Osteocyte (in vitro differentiated cells): Measurements from ENCODE around the gene APBA2. TPM values are rescaled to one million over a fixed set of nuclear protein-coding genes. Genes with fewer than 3 reads are reported as not detected.

Experiments
- DNase-seq: peaks from one replicate; pipeline ENCODE4 v3.0.0; 2021; ENCODE audit warnings: mixed read lengths; ENCODE audit not compliant: unreplicated experiment; ENCODE audit errors: extremely low spot score
- H3K27ac Mint-ChIP-seq: one replicate; pipeline ENCODE4 v1.8.0; 2021; ENCODE audit warnings: mild to moderate bottlenecking, mixed read lengths; ENCODE audit not compliant: unreplicated experiment
- H3K27me3 Mint-ChIP-seq: one replicate; pipeline ENCODE4 v1.8.0; 2021; ENCODE audit warnings: mixed read lengths; ENCODE audit not compliant: unreplicated experiment
- H3K36me3 Mint-ChIP-seq: one replicate; pipeline ENCODE4 v1.8.0; 2021; ENCODE audit warnings: mixed read lengths; ENCODE audit not compliant: unreplicated experiment
- H3K4me1 Mint-ChIP-seq: one replicate; pipeline ENCODE4 v1.8.0; 2021; ENCODE audit warnings: mixed read lengths; ENCODE audit not compliant: unreplicated experiment
- H3K4me3 Mint-ChIP-seq: one replicate; pipeline ENCODE4 v1.8.0; 2021; ENCODE audit warnings: mild to moderate bottlenecking, moderate library complexity, mixed read lengths; ENCODE audit not compliant: unreplicated experiment
- H3K9me3 Mint-ChIP-seq: one replicate; pipeline ENCODE4 v1.8.0; 2021; ENCODE audit warnings: mixed read lengths; ENCODE audit not compliant: unreplicated experiment
- total RNA-seq: library from RNA; stranded (reverse); gene quantifications from 2 replicates; pipeline ENCODE4 v1.2.1, GENCODE V29; 2021
- TF ChIP-seq, protein P1 (sequence below): fragments of 200-600 bp; sonication (generic); IDR thresholded peaks from 2 replicates; pipeline ENCODE4 v1.5.0; 2021; ENCODE audit warnings: antibody characterized with exemption, mild to moderate bottlenecking, moderate library complexity

The APBA2 gene
- total RNA-seq, 1 donor from 2014 or later = 23.5 TPM

- no peak for DNase-seq
- no peak overlapping the region for H3K4me3 Mint-ChIP-seq
- H3K27me3 Mint-ChIP-seq = no peaks in the 10 kb centered on the region
Measured at GRCh38 chr15:29031502-29032228, 145.9 kb downstream of the APBA2 start.

GRCh38 chr15:29032229-29032625, 146.5 kb downstream of the APBA2 start:
- no peaks in the 10 kb centered on the region for H3K36me3 Mint-ChIP-seq
- H3K4me1 Mint-ChIP-seq = peaks cover 4% of the 10 kb centered on the region
- H3K27me3 Mint-ChIP-seq = no peaks in the 10 kb centered on the region
- peaks cover 1% of the 10 kb centered on the region for H3K9me3 Mint-ChIP-seq
- no peak overlapping the region for H3K27ac Mint-ChIP-seq
- peak; percentile 72 for DNase-seq
- H3K4me3 Mint-ChIP-seq = no peak overlapping the region
- TF ChIP-seq, protein P1, sequence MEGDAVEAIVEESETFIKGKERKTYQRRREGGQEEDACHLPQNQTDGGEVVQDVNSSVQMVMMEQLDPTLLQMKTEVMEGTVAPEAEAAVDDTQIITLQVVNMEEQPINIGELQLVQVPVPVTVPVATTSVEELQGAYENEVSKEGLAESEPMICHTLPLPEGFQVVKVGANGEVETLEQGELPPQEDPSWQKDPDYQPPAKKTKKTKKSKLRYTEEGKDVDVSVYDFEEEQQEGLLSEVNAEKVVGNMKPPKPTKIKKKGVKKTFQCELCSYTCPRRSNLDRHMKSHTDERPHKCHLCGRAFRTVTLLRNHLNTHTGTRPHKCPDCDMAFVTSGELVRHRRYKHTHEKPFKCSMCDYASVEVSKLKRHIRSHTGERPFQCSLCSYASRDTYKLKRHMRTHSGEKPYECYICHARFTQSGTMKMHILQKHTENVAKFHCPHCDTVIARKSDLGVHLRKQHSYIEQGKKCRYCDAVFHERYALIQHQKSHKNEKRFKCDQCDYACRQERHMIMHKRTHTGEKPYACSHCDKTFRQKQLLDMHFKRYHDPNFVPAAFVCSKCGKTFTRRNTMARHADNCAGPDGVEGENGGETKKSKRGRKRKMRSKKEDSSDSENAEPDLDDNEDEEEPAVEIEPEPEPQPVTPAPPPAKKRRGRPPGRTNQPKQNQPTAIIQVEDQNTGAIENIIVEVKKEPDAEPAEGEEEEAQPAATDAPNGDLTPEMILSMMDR = no peak

More at GRCh38 chr15:29031502-29032228, 145.9 kb downstream of the APBA2 start:
- Mint-ChIP-seq H3K36me3 (no peaks in the 10 kb centered on the region), H3K4me1 (peaks cover 4% of the 10 kb centered on the region), H3K27ac (no peak overlapping the region), H3K9me3 (no peaks in the 10 kb centered on the region)
- TF ChIP-seq, protein P1 = no peak

- peak; percentile 63 for DNase-seq
- no peak overlapping the region for H3K4me3 Mint-ChIP-seq
- H3K27me3 Mint-ChIP-seq = no peaks in the 10 kb centered on the region
- peaks cover 4% of the 10 kb centered on the region for H3K4me1 Mint-ChIP-seq
- H3K27ac Mint-ChIP-seq = no peak overlapping the region
- TF ChIP-seq, protein P1 = no peak
- H3K36me3 Mint-ChIP-seq = no peaks in the 10 kb centered on the region
- H3K9me3 Mint-ChIP-seq = peaks cover 5% of the 10 kb centered on the region
Measured at GRCh38 chr15:29032751-29033150, 147.0 kb downstream of the APBA2 start.

- TF ChIP-seq, protein P1 = no peak
- H3K4me1 Mint-ChIP-seq = peaks cover 4% of the 10 kb centered on the region
- DNase-seq = no peak
- no peaks in the 10 kb centered on the region for H3K36me3 Mint-ChIP-seq
- peaks cover 5% of the 10 kb centered on the region for H3K9me3 Mint-ChIP-seq
- no peaks in the 10 kb centered on the region for H3K27me3 Mint-ChIP-seq
- H3K27ac Mint-ChIP-seq = no peak overlapping the region
- H3K4me3 Mint-ChIP-seq = no peak overlapping the region
Measured at GRCh38 chr15:29034151-29034550, 148.4 kb downstream of the APBA2 start.

DNA sequence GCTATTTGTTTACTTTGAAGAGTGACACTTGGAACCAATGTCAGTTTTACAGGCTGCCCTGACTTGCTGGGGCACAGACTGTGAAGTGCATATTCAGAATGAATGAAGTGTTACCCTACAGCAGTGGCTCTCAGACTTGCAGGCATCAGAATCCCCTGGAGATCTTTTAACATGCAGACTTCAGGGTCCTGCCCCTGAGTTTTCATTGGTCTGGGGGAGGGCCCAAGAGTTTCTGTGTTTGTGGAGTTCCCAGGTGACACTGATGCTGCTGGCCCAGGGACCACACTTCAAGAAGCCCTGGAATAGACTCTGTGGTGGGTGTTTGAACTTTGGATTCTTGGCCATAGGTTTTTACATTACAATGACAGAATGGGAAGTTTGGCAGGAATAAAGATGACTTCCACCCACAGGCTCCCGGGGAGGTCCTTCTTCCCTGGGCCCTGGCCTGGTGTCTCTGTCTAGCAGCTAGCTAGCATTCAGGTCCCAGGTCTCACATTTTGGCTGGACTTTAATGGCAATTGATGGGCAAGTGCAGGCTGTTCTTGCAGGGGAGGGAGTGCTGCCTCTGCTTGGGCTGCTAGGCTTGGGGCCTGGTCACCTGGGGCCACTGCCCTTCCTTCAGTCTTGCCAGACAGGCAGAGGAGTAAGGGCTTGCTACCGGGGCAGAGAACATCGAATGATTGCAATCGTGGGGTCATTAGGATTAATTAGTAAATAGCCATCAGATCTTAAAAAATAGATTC, 149.0 kb downstream of the APBA2 start:
- no peaks in the 10 kb centered on the region for H3K27me3 Mint-ChIP-seq
- H3K9me3 Mint-ChIP-seq = peaks cover 5% of the 10 kb centered on the region
- TF ChIP-seq, protein P1 = no peak
- H3K4me1 Mint-ChIP-seq = peaks cover 4% of the 10 kb centered on the region
- no peak overlapping the region for H3K4me3 Mint-ChIP-seq
- H3K27ac Mint-ChIP-seq = no peak overlapping the region
- peak; percentile 60 for DNase-seq
- H3K36me3 Mint-ChIP-seq = no peaks in the 10 kb centered on the region
